NCI-H510A (cell line): ENCODE data around the gene MYOC.
"Not testable (repeated sequence)": the region's sequence is repeated elsewhere in the genome, so short reads cannot be mapped to it uniquely, and the experiment has no call there.

Source experiments
- DNase-seq: peaks from one replicate; lab custom pipeline; 2025; lab: John Stamatoyannopoulos, UW

Gene MYOC

GRCh38 chr1:171606402-171606941, 46.0 kb downstream of the MYOC start:
- no peak for DNase-seq

- DNase-seq, result not testable (repeated sequence)
Measured at GRCh38 chr1:171603042-171603441, 49.4 kb downstream of the MYOC start.

- no peak for DNase-seq
Measured at GRCh38 chr1:171600862-171601261, 51.6 kb downstream of the MYOC start.

- not testable (repeated sequence) for DNase-seq
Measured at GRCh38 chr1:171600310-171600709, 52.2 kb downstream of the MYOC start.

- DNase-seq, result no peak
Measured at GRCh38 chr1:171597203-171597602, 55.3 kb downstream of the MYOC start.

GRCh38 chr1:171596705-171597104, 55.8 kb downstream of the MYOC start:
- DNase-seq, result no peak

GRCh38 chr1:171596119-171596518, 56.4 kb downstream of the MYOC start:
- DNase-seq, result no peak

GRCh38 chr1:171595324-171595723, 57.2 kb downstream of the MYOC start:
- DNase-seq, result no peak

- no peak for DNase-seq
Measured at GRCh38 chr1:171590022-171590421, 62.5 kb downstream of the MYOC start.

- no peak for DNase-seq
Measured at GRCh38 chr1:171588230-171588629, 64.3 kb downstream of the MYOC start.

- DNase-seq, result no peak
Measured at GRCh38 chr1:171585715-171586114, 66.8 kb downstream of the MYOC start.
